AML-193 (cell line): ENCODE data around the gene ESRP2.
A peak's percentile ranks its signal among the peaks of the same experiment; 100 is the strongest.

Experiments
- DNase-seq, 2 experiments: peaks; one replicate each; lab custom pipeline; 2025; lab: John Stamatoyannopoulos, UW

Gene ESRP2

DNA sequence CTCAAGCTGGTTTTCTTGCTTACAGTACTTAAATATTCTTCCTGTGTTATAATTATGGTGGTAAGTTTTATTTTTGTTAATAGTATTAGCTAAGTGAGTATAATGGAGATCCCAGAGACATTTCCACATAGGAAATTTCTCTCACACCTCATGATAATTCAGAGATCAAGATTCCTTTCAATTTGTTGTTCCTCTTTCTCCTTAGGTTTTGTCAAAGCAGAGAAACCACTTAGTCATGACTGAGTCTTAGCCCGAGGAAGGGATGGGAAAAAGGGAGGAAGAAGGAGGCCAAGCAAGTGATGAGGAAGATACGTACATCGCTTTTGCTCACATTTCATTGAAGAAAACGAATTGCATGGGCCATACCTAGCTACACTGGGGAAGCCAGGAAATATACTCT is 18.4 kb downstream of the ESRP2 start:
- no peak for DNase-seq

DNA sequence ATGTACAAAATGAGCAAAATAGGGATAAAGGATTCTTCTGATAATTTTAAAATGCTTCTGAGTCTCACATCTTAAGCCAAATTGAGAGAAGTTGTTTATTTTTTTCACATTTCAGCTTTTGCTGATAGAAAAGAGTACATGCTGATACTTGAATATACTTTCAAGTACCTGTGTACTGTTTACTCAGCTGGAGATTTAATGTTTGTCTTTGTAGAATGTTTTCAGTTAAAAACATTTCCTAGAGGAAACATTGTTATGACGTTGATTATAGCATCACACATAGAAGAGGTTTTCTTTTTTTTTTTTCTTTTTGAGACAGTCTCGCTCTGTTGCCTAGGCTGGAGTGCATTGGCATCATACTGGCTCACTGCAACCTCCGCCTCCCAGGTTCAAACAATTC is 19.7 kb downstream of the ESRP2 start:
- no peak for DNase-seq

DNA sequence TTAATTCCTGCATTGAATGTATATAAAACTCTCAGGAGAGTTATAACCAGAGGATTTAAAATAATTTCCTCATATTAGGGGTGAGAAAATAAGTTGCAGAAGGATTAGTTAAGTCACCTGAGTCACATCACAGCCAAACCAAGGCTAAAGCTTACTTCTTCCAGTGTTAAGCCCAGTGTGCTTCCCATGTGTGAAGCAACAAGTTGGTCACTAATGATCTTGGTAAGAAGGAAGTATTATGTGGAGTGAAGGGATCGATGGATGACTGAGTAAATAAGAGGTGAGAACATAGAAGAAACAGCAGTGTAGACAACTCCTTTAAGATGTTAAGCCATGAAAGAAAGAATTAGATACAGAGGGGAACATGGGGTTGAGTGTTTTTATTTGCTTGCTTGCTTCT is 20.6 kb downstream of the ESRP2 start:
- no peak for DNase-seq

DNA sequence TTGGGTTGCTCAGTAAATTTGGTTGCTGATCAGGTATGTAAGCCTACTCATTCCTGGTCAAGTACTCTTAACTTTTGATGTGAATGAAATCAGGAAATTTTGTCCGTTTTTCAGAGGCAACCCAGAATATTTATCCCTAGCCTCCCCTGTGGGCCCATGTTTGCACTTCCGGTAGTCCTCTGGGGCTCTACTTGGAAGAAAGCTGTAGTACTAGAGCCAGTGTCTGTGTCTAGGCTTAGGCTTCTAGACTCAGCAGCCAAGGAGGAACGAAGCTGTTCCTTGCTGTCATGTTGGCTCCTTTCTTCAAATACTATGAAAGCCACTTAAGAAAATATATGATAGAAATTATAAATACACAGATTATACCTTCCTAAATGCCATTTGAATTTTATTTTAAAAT is 21.2 kb downstream of the ESRP2 start:
- DNase-seq = no peak

DNA sequence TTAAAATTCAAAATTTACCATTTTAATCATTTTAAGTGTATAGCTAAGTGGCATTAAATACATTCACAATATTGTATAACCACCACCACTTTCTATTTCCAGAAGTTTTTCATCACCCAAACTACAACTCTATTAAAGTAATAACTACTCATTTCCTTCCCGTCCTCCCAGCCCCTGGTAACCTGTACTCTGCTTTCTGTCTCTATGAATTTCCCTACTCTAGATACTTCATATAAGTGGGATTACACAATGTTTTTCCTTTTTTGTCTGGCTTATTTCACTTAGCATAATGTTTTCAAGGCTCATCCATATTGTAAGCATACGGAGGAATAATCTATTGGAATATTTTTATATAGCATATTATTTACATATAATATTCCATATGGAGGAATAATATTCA is 29.7 kb downstream of the ESRP2 start:
- no peak for DNase-seq

DNA sequence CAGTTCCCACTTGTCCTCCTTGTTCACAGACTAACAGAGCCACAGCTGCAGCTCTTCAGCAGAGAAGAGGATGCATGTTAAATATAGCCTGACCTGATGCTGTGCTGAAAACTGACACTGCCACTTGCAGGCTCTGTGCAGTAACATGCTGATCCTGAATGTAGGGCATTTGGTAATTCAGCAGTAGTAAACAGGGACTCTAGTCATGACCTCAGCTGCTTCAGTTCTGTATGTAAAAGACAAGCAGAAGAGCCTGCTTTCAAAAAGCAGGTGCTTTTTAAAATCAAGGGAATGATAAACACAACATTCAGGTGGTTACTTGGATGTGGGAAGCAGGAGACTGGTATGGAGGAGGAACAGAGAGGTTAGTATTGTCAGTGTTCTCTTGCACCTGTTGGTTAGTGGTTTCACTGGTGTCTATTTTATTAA is 33.8 kb downstream of the ESRP2 start:
- no peak for DNase-seq

DNA sequence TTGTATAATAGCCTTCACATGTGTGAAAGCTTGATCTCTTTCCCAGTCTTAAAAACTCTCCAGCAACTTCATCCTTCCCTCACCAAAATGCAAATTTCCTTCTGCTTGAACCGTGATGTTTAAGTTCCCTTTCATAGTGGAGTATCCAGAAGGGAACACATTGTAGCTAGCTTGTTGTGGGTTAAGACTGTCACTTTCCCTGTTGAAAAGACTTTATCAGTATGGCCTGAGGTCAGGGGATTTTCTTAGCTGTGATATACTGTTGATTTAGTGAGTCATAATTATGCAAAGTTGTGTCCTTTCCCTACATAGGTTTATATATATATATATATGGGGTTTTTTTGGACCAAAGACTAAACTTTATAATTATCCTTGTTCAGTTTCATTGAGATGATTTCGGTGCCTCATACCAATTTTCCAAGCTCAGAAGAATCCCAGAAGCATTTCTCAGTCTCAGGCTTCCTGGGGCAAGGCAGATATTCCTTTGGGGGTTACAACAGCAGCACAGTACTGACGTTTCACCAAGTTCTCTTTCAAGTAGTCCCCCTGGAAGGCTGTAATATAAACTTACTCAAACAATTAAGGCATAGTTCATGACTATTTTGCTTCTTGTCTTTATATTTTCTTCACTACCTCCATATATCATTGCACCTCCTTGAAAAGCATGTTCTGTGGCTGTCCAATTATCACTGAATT is 35.7 kb downstream of the ESRP2 start:
- no peak for DNase-seq

DNA sequence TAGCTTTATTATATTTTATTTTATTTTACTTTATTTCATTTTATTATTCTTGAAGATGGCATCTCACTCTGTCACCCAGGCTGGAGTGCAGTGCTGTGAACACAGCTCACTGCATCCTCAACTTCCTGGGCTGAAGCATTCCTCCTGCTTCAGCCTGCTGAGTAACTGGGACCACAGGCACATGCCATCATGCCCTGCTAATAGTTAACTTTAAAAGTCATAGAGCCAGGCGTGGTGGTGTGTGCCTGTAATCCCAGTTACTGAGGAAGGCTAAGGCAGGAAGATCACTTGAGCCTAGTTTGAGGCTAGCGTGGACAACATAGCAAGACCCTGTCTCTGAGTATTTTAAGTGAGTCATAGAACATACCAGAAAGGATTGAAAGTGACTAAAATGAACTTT is 38.7 kb downstream of the ESRP2 start:
- no peak for DNase-seq

DNA sequence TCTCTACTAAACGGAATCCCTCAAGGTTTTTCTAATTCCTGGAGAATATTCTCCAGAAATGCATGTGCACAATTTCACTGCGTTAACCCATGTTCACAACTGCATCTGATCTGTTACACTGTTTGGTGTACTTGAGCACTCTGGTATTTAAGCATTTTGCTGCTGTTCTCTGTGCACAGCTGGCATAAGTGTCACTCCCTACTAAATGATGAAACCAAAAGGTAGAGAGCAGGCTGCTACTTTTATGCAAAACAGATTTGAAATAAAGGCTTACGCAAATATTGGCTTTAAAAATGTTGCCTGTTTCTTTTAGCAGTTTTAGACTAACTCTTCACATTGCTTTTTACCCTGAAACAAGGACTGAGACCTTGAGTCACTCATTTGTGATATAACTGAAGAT is 41.7 kb downstream of the ESRP2 start:
- DNase-seq = no peak

DNA sequence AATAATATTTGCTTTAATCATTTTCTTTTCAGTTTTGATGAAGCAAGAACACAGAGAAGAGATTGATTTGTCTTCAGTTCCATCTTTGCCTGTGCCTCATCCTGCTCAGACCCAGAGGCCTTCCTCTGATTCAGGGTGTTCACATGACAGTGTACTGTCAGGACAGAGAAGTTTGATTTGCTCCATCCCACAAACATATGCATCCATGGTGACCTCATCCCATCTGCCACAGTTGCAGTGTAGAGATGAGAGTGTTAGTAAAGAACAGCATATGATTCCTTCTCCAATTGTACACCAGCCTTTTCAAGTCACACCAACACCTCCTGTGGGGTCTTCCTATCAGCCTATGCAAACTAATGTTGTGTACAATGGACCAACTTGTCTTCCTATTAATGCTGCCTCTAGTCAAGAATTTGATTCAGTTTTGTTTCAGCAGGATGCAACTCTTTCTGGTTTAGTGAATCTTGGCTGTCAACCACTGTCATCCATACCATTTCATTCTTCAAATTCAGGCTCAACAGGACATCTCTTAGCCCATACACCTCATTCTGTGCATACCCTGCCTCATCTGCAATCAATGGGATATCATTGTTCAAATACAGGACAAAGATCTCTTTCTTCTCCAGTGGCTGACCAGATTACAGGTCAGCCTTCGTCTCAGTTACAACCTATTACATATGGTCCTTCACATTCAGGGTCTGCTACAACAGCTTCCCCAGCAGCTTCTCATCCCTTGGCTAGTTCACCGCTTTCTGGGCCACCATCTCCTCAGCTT is 45.0 kb downstream of the ESRP2 start:
- DNase-seq = no peak

DNA sequence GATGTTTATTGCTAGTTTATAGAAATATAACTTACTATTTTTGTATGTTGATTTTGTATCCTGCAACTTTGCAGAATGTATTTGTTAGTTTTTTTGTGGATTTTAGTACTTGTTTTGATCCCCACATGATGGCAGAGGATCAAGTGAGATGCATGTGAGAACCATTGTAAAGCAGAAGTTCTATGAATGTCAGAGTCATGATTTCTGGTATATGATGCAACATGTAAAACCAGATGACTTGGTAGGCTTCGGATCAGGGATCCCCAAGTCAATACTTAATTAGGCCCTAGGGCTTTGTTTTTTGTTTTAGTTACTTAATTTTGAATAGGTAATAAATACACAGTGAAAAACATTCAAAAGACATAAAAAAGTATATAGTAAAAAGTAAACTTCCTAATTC is 45.8 kb downstream of the ESRP2 start:
- peak; percentile 4 to 21 for DNase-seq

DNA sequence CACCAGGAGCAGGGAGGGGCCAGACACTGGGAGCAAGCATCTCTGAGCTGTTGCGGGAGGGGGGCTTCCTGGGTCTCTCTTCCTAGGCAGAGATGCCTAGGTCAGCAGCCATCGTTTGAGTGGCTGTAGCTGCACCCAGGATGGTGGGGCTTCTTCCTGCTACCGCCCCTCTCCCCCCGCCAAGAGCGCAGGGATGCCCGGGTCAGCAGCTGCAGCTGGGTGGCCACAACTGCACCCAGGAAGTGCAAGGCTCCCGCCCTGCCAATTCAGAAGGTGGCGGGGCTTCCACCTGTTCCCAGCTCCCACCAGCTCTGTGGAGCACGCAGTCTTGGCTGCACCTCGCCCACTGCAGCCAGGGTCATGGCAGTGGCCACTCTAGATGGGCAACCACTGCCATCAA is 47.8 kb downstream of the ESRP2 start:
- DNase-seq = no peak

DNA sequence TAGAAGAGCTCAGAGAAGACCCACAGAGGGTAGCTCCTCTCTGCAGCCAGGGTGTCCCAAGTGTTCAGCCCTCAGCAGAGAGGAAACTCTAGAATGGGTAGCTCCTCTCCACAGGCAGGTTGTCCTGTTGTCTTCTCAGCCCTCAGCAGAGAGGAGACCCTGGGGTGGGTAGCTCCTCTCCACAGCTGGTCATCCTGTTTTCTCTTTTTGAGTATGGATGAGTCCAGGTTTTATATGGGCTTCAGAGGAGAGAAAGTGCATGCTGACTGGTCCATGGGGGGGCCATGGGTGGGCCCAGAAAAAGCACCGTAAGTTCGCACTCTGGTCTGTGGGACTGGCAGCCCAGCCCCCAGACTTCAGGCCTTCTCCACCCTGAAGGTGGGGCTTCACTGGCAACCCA is 48.4 kb downstream of the ESRP2 start:
- DNase-seq = no peak

DNA sequence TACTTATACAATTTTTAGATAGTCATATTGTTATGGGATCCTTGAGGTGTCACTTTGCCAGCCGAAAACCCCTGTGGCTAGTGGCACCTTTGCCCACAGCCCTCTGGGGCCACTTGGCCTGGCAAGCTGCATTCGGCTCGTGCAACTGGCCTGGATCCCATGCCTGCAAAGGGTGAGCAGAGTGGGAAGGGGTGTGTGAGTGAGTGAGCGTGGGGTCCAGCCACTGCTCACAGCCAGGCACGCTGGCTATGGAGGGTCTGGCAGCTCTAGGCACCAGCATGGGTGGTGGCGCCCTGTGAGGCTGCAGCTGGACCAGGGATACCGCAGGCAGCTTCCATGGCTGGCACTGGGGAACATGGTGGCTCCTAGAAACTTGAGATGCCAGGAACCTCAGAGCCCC is 49.0 kb downstream of the ESRP2 start:
- no peak for DNase-seq

DNA sequence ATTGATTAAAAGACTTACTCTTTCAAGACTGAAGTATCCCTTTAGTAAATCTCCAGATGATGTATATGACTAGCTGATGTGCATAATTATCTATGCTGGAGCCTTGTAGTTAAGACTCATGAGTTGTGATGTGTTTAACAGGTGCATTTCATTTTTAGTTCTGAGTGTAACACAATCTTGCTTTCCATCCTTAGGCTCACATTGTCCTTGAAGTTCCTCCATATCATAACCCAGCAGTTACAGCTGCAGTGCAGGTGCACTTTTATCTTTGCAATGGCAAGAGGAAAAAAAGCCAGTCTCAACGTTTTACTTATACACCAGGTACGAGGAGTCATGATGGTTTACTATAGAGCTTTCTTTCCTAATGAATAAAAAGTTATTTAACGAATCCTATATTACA is 52.9 kb downstream of the ESRP2 start:
- DNase-seq = no peak

DNA sequence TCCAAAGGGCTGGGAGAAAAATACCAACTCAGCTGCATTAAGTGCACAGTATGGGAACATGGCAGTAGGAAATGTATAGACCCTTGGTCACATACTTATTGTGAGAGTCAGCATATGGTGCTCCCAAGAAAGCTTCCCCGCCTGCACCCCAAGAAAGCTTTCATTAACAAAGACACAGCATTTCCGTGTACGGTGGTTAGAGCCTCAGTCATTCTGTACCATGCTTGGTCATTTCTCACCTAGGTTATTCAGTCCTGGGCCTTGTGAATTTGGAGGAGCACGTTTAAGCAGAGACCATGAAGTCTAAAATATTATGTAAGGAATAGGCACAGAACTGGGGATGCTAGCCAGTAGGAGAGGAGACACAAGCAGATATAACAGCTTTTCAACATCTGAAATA is 56.1 kb downstream of the ESRP2 start:
- DNase-seq = no peak

DNA sequence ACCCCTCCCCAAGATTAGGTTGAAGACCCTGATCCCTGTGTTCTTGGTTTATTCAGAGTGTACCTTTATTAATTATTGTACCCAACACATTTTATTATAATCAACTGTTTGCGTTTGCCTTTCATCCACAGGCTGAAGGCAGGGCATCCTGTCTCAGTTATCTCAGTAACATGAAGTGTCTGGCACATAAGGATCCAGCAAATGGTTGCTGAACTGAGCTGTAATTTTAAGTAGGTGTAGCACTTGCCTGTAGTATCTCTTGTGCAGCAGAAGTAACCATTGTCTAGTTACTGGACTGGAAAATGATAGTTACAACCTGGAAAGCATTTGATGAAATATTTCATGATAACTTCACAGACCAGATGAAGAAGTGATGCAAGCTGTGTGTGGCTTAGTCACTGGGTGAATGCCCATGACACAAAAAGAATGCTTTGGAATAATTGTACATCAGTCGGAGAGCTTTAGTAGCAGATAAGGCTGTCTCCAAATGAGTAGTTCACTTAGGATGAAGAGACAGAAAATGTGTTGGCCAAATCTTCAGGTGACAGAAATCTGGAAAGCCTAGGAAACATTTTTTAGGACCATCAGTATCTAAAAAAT is 56.6 kb downstream of the ESRP2 start:
- no peak for DNase-seq
